ENCODE data around the gene CYP27A1.

DNA sequence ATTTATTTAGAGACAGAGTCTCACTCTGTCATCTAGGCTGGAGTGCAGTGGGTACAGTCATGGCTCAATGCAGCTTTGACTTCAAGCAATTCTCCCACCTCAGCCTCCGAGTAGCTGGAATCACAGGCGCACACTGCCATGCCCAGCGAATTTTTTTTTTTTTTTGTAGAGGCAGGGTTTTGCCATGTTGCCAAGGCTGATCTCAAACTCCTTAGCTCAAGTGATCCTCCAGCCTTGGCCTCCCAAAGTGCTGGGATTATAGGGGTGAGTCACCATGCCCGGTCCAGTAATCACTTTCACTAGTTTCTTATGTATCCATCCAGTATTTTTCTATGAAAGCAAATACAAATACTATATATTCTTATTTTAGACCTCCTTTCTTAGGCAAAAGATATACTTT, 25.7 kb downstream of the CYP27A1 start:
- TF ChIP-seq, protein P1, sequence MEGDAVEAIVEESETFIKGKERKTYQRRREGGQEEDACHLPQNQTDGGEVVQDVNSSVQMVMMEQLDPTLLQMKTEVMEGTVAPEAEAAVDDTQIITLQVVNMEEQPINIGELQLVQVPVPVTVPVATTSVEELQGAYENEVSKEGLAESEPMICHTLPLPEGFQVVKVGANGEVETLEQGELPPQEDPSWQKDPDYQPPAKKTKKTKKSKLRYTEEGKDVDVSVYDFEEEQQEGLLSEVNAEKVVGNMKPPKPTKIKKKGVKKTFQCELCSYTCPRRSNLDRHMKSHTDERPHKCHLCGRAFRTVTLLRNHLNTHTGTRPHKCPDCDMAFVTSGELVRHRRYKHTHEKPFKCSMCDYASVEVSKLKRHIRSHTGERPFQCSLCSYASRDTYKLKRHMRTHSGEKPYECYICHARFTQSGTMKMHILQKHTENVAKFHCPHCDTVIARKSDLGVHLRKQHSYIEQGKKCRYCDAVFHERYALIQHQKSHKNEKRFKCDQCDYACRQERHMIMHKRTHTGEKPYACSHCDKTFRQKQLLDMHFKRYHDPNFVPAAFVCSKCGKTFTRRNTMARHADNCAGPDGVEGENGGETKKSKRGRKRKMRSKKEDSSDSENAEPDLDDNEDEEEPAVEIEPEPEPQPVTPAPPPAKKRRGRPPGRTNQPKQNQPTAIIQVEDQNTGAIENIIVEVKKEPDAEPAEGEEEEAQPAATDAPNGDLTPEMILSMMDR (conservative IDR thresholded peaks at IDR 0.05): no peak
- no peak for TF ChIP-seq EZH2 (IDR thresholded peaks at IDR 0.05; ENCODE audit: low read depth)

Measured in PC-9 (cell line).